Non-pigmented ciliary epithelial cell (primary cell): ENCODE results near the gene CCDC30.
A peak's percentile ranks its signal among the peaks of the same experiment; 100 is the strongest.
"Not testable (repeated sequence)": the region's sequence is repeated elsewhere in the genome, so short reads cannot be mapped to it uniquely, and the experiment has no call there.

Experiments
- DNase-seq: peaks from one replicate; pipeline ENCODE4 v3.0.0-alpha.2; 2010; ENCODE audit warnings: low read depth

The CCDC30 gene

DNA sequence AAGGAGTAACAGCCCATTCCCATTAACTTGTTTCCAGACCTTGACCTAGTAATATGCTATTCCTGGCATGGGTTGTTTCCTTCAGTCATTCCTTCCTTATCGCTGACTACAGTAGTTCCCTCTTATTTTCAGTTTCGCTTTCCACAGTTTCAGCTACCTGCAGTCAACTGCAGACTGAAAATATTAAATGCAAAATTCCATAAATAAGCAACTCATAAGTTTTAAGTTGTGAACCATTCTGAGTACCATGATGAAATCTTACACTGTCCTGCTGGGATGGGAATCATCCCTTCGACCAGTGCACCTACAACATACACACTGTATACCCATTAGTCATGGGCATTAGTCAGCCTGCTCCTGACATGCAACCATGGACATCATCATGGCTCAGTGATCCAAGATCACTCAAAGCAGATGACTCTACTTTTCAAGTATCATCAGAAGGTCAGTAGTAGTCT lies 66.7 kb downstream of the CCDC30 start:
- DNase-seq: peak; percentile 45

DNA sequence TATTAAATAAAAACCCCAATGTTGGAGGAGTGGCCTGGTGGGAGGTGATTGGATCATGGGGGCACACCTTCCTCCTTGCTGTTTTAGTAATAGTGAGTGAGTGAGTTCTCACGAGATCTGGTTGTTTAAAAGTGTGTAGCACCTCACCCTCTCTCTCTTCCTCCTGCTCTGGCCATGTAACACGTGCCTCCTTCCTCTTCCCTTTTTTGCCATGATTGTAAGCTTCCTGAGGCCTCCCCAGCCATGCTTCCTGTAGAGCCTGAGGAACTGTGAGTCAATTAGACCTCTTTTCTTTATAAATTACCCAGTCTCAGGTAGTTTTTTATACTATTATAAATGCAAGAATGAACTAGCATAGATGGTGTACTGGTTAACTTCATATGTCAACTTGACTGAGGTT lies 68.0 kb downstream of the CCDC30 start:
- DNase-seq: no peak

DNA sequence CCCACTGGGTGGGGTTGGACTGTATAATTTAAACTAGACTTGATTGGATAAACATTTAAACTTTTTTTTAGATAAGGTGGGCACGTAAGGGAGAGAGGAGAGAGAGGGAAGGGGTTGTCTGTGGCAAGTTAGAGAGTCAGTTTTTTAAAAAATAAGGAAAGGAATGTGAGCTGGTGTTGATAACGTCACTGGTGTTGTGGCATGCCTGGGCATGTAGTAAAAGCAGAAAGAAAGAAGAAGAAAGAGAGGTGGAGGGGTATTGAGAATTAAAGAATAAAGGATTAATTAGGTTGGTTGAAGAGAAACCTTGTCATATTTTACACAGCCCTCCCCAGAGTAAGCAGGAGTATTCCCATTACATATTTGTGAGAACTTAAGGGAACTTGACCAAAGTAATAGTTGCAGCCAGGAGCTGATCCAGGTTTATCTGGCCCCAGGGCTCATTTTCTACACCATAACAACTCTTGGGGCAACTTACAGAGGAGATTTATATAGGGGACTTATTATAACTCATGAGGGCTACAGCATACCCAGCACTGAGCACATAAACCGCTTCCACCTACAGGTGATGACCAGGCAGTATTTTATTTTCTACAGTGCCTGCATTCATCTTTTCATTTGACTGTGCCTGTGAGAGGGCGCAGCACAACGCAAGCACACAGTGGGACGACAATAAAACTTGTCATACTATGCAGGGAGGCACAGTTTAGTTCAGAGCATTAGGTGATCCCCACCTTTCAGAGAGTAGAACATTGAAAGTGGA lies 70.2 kb downstream of the CCDC30 start:
- no peak for DNase-seq

DNA sequence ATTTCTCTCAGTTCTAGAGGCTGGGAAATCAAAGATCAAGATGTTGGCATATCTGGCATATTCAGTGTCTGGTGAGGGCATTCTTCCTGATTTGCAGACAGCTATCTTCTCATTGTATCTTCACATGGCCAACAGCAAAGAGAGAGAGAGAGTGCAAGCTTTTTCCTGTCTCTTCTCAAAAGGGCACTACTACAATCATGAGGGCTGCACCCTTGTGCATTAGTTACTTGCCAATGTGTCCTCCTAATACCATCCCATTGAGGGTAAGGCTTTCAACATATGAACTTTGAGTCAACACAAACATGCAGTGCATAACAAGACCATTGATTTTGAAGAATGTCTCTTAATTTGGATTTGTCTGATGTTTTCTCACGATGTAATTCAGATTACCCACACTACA lies 78.0 kb downstream of the CCDC30 start:
- DNase-seq: no peak

DNA sequence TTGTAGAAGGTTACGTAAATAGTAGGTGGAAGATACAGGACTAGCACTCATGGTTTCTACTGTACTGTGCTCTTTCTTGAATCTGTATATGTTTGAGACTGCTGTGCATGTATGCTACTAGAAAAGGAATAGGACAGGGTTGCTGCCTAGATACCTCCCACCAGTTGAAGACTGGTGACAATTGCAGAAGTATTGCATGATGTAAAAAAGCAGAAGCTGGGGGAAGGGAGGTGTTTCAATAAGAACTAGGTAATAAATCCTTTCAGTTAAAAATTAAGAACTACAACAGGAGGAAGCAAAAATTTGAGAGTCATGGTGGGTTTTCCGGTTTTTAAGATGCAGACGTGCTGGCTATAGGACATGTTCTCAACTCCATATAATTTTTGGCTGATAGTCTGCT lies 88.1 kb downstream of the CCDC30 start:
- no peak for DNase-seq

DNA sequence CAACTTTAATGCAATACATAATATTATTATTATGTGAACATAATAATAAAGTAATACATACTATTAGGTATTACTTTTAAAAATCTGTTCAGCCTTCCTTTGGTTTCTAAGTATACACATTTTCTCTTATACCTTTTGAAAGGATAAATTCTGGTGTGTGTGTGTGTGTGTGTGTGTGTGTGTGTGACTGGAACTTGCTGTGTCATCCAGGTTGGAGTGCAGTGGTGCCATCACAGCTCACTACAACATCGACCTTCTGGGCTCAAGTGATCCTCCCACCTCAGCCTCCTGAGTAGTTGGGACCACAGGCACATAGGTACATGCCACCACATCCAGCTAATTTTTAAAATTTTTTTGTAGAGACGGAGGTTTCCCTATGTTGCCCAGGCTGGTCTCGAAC lies 88.5 kb downstream of the CCDC30 start:
- no peak for DNase-seq

DNA sequence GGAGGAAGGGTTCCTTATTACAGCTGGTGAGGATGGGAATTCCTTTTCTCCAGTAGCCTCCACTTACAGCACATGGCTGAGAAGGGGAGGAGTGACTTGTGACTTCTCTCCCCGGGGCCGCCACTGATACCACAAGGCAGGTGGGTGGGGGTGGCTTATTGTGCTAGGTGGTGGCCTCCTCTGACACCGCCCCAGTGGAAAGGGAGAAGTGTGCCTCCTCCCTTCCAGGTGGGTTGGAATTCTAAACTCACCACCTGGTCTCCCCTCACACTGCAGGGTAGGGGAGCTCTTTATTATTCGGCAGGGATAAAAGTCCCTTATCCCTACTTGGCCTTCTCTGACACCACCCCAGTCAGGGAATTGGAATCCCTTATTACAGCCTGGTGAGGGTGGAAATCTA lies 89.5 kb downstream of the CCDC30 start:
- no peak for DNase-seq

DNA sequence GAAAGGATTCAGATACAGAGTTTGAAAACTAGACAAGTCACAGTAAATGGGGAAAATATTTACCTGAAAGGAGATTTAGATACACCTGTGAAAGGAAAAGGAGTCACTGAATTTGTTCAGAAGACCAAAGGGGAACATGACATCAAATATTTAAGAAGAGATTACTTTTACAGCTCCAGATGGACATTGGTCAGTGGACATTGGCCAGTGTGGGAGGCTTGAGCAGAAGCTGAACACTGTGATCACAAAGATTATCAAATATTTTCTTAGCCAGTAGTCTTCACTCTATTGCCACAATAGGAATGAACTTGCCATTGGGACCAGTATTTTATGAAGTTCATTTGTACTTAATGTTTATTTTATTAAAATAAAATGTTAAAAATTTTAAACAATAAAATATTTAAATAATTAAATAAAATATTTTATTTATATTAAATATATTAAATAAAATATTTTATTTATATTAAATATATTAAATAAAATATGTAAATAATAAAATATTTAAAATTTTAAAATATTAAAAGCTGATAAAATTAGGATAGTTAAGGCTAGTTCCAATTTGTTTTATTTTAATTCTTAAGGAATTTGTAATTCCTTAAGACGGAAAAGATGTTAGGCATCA lies 94.3 kb downstream of the CCDC30 start:
- no peak for DNase-seq

DNA sequence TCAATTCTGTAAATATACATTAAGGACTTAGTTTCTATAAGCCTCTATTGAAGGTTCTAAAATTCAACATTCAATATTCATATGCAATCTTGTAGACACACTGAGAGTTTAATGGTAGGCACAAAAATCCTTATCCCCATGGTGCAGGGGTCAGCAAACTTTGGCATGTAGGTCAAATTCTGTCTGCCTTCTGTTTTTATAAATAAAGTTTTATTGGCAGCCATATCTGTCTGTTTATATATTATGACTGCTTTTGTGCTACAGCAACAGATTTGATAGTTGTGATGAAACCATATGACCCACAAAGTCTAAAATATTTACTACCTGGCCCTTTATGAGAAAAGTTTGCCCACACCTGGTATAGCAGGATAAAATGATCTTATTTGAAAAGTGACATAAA lies 104.0 kb downstream of the CCDC30 start:
- DNase-seq: no peak

DNA sequence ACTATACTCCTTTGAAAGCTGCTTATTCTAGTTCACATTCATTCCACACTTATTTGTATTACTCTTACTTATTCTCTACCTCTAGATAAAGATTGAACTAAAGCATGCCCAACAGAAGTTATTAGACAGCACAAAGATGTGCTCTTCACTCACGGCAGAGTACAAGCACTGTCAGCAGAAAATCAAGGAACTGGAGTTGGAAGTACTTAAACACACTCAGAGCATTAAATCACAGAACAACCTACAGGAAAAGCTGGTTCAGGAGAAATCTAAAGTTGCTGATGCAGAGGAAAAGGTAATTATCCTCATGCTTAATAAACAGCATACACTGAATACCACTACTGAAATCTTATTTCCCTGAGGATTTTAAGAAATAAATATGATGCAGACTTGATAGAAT lies 113.8 kb downstream of the CCDC30 start:
- DNase-seq: no peak

DNA sequence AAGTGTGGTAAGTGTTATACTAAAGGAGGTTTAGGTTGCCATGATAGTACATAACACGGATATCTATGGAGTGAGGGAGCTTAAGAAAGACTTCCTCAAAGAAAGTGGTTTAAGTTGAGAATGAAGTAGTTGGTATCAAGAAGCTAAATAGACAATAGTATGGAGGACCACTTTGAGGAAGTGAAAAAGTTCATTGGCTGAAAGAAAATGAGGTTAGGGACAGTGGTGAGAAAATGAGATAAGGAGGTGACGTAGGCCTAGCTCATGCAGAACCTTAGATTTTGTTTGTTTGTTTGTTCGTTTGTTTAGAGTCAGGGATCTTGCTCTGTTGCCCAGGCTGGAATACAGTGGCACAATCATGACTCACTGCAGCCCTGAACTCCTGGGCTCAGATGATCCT lies 122.9 kb downstream of the CCDC30 start:
- DNase-seq: no peak

DNA sequence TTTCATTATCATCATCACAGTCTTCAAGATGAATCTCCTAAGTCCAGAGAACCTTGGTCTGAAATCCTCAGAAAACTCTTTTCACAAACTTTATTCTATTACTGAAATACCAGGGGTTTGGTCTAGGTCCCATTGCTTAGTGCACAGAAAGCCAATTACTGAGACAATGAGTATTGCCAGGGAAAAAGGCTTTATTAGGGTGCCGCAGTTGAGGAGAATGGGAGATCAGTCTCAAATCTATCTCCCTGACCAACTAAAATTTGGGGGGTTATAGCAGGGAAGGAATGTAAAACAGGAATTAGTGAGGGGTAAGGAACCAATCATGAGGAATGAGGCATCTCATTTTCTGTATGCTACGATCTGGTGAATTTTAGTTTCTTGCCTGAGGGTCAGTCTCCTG lies 124.7 kb downstream of the CCDC30 start:
- DNase-seq: no peak

DNA sequence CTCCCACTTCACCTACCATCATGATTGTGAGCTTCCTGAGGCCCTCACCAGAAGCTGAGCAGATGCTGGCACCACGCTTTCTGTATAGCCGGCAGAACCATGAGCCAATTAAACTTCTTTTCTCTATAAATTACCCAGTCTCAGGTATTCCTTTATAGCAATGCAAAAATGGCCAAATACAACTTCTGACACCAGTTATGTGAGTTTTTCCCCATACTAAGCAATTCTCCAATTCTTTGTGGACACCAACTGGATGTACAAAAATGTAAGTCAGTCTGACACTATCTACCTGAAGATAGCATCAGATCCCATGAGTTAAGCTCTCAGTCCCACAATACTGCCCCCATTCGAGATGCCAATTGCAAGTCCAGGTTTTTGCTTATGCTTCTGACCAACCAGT lies 129.7 kb downstream of the CCDC30 start:
- no peak for DNase-seq

DNA sequence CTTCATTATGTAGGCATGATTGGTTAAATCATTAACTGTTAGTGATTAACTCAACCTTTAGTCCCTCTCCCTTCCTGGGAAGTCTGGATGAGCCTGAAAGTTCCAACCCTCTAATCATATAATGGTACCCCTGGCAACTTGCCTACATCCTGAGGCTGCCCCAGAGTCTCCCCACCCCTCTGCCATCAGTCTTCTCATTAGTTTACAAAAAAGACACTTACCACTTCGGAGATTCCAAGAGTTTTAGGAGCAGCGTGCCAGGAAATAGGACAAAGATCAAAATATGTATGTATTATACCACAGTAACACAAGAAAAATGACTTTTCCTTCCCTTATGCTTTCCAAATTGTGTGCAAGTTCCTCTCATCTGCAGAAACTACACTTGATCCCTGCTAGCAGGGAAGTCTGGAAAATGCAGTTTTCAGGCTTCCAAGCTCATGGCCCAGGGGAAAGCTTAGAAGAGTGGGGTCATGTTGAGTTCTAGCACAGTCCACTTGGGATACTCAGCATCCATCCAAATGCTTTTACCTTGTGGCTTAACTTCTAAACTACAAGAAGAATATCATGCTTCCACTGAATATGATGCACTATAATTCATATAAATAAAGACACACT lies 130.5 kb downstream of the CCDC30 start:
- DNase-seq: no peak

DNA sequence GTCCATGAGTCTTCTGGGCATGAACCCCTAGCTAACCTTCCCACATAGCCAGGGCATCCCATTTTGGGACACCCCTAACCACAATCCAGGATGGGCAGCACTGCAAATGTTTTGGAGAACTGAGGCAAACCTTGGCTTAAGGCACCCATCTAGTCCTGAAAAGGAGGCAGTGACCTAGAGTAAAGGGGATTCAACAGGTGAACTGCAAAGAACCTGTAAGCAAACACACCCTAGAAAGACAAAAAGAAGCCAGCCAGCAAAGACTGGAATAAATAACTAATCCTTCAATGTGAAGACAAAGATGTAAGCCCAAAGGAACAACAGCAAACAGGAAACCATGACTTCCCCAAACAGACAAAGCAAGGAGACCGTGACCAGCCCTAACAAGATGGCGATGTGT lies 138.4 kb downstream of the CCDC30 start:
- DNase-seq: no peak

DNA sequence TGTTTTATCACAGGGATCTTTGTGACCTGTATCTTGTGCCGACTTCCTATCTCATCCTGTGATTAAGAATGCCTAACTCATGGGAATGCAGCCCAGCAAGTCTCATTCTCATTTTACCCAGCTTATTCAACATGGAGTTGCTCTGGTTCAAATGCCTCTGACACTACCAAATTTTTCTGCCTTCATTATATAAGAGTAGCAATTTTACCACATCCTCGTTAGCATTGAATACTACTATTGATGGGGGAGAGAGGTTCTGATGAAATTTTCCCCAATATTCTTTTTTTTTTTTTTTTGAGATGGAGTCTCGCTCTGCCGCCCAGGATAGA lies 150.7 kb downstream of the CCDC30 start:
- DNase-seq: no peak

DNA sequence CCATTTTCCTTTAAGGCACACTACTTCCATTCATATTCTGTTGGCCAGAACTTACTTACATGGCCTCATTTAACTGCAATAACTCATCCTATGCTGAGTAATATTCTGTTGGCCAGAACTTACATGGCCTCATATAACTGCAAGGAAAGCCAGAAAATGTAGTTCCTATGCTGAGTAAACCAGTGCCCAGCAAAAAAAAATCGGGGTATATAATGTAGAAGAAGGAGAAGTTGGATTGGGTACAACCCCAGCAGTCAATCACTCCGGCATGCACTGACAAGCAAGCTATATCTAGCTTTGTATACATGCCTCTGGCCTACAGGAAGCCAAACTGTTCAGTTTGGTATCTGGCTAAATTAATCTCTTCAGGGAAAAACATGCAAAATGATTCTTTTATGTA lies 155.8 kb downstream of the CCDC30 start:
- DNase-seq: no peak

DNA sequence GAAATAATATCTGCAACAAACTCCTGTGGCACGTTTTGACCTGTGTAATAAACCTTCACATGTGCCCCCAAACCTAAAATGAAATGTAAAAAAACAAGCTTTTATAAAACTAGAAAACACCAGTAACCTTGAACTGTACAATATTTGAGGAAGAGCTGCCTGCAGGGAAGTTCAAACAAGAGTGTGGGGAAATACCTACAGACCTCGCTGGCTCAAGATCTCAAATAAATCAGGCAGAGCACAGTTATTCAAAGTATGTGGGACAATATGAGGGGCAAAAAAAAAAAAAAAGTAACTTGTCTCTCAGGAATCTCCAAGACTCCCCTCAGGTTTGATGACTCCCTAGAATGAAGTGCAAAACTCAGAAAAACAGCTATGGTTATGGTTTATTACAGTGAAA lies 157.2 kb downstream of the CCDC30 start:
- DNase-seq: no peak

DNA sequence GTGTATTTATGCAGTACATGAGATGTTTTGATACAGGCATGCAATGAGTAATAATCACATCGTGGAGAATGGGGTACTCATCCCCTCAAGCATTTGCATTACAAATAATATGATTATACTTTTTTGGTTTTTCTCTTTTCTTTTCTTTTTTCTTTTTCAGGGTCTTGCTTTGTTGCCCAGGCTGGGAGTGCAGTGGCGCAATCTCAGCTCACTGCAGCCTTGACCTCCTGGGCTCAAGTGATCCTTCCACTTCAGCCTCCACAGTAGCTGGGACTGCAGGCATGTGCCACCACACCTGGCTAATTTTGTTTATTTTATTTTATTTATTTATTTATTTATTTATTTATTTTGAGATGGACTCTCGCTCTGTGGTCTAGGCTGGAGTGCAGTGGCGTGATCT lies 158.1 kb downstream of the CCDC30 start:
- not testable (repeated sequence) for DNase-seq

DNA sequence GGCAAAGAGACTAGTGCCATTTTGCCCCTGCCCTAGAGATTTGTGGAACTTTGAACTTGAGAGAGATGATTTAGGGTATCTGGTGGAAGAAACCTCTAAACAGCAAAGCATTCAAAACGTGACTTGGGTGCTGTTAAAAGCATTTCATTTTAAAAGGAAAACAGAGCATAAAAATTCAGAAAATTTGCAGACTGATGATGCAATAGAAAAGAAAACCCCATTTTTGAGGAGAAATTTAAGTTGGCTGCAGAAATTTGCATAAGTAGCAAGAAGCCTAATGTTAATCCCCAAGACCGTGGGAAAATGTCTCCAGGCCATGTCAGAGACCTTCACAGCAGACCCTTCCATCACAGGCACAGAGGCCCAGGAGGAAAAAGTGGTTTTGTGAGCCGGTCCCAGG lies 164.1 kb downstream of the CCDC30 start:
- not testable (repeated sequence) for DNase-seq

DNA sequence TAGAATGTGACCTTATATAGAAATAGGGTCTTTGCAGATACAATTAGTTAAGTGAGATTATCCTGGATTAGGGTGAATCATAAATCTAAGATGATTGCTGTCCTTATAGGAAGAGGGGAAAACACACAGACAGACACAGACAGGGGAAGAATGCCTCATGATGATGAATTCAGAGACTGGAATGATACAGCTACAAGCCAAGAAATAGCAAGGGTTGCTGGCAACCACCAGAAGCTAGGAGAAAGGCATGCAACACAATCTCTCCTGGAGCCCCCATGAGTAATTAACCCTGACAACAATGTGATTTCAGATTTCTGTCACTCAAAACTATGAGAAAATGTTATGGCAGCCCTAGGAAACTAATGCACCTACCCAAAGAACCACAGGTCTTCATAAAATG lies 176.0 kb downstream of the CCDC30 start:
- DNase-seq: no peak

DNA sequence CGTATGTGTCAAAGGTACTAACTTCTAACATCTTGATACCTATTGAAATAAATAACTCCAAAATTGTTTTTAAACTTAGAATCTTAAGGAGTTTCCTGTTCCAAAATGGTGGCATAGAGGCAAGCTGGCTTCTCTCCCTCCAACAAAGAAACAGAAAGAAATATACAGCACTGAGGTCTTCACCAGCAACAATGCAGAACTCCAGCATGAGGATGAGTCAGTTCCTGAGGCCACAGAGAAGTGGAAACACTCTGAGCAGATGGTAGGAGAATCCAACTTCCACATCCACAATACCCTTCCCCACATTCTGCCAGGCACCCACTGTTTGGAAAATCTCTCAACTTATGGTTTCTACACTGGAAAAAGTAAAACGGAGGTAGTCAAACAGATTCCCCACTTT lies 183.0 kb downstream of the CCDC30 start:
- no peak for DNase-seq

DNA sequence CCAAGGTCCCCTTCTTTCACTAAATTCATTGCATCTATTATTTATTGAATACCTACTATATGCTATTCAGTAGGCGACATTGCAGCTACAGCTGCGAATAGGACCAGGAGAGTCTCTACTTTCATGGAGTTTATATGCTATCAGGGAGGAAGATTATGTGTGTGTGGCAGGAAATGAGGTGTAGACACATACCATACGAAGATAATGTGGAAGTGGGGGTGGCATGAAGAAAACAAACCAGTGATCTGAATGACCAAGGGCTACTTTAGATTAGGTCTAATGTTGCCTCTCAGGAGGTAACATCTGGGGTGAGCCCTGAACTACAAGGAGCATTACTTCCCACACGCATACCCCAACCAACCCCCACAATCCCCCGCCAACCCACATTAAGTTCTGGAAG lies 194.1 kb downstream of the CCDC30 start:
- DNase-seq: no peak
